ENCODE results near the gene MDC1.

Gene MDC1

DNA sequence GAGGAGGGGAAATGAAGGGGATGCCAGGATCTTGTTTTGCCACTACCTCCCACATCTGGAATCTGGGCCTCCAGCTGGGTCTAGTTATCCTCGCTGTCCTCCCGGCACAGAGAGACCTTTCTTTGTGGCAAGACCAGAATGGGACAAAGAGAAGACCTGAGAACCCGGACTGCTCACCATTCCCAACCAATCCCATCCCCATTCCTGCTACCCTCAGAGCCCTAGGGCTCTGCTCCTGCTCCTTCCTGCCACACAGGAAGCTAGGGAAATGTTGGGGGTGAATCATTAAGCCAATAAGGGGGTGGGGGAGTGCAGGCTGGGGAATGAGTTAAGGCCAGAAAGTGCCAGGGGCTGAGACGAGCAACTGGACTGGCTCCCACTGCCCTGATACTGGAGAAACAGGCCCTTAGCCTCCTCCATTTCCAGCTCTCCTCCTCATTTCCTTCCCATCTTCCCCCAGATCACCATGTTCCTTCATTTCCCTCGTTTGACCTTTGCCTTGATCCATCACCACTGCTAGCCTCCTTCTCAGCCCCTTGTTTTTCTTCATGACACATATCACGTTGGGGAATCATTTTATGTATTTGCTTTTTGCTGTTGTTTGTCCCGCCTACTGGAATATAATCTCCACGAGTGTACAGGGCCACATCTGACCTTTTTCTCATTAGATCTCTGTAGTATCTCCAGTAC lies 31.9 kb upstream of the MDC1 start:
- no peak for DNase-seq (ENCODE audit: low read depth in 3 of 3, low spot score in 1 of 3)

DNA sequence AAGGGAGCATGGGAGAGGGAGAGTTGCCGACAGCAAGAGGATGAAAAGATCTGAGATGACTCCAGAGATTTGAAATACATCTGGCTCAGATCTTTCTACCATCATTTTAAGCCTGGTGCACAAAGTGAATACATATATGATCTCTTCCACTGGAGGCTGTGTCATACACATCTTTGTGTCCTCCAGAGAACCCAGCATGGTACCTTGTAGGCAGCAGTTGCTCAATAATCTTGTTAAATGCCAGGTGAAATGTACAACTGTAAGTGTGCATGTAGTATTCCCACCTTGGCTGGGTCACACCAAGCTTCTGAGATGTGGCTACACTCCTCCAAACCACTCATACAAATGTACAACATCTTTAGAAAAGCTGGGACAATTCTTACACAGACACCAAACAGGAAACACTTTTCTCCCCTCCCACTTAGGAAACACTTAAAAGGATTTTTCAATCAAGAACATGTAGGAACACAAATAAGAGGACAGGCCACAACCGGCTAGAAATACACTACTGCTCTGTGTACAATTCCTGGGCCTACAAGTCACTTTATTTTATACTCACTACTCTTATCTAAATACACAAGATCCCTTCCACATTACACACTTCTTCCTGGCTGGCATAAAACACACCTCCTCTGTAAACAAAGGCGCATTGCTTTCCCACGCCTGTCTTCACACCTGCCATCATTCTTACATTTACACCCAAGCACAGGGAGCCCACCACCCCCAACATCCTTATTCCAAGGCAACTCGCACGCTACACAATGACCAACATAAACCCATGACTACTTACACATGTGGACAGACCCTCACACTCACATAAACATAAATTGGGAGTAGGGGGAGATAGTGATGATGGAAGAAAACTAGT lies 31.1 kb upstream of the MDC1 start:
- DNase-seq (ENCODE audit: low read depth in 3 of 3, low spot score in 1 of 3), result no peak

DNA sequence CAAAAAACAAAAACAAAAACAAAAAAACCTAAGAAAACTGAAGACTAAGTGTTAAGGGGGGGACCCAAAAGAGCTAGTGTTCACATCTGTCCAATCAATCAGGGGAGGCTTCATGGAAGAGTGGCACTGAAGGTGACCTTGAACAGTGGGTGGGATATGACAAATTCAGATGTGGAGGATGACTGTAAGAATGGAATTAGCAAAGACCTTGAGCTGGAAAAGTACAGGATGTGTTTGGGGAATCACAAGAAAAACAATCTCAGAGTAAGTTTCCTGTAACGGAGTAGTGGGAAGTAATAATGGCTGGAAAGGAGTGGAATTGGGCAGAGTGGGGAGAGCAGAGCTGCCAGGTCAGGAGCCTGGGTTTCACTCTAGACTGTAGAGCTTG lies 30.2 kb upstream of the MDC1 start:
- DNase-seq (ENCODE audit: low read depth in 3 of 3, low spot score in 1 of 3), result no peak

DNA sequence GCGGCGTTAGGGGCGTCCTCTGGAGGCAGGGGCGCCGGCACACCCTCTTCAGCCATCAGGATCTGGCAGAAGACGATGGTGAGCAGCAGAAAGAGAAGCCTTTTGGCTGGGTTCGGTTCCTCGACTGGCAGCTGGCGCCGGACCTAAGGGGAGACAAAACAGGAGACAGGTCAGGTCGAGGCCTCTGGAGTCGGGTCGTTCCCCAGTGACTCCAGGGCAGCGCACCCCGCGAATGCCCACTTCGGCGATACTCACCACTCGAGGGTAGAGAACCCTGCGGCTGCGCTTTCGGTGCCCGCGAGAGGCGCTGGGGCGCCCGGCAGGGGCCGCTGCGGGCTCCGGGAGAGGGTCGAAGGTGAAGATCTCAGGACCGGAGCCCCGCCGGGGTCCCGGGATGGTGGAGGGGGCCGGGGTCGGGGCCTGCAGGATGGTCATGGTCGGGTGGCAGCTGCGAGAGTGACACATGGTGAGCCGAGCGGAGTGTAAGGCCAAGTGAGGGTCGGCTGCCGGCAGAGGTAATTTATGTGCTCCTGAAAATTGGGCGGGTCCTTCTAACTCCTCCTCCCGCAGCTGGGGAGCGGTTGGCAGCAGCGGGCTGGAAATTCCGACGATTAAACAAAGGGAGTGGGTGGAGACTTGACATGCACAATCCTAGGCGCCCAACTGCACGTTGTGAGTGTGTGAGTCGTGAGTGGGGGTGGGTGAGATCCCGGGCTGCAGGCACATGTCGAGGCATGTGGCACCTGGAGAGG lies 27.1 kb upstream of the MDC1 start, which contains the start of gene IER3:
Gene IER3 (minus strand): TSS at position 494 of the 752 bp plus-strand sequence. CDS start 29 bp downstream, at position 465.
- DNase-seq (ENCODE audit: low read depth in 3 of 3, low spot score in 1 of 3), result peak in 2 of 3 donors; percentile 59 to 89

DNA sequence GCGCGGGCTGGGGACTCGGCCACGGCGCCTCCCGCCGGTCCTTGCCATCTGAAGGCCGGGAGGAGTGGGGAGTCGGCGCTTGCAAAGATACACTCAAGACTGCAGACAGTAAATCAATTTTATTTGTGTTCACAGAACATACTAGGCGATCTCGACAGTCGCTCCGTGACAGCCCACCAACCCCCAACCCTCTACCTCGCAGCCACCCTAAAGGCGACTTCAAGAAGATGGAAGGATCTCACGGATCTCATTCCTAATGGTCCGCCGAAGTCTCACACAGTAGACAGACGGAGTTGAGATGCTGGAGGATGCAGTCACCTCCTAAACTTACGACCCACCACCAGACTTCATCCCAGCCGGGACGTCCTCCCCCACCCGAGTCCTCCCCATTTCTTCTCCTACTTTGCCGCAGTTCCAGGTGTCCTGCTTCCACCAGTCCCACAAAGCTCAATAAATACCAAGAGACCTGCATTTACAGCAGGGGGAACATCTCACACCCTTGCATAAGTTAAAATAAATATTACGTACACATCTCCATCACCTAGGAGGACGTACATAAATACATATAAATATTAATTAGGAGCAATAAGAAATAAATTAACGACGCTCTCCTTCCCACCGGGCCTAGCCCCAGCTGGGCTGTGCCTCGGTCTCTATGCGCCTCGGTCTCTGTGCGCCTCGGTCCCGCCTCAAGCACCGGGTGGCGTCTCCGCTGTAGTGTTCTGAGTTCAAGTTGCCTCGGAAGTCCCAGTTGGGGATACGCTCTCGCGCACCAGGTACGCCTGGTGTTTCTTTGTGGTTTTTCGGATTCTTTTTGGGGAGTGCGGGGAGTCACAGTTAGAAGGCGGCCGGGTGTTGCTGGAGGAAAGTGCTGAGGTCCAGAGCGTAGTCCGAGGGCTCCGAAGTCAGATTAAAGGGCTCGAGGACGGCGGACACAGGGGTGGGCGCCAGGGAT lies 26.3 kb upstream of the MDC1 start:
- no peak for DNase-seq (ENCODE audit: low read depth in 3 of 3, low spot score in 1 of 3)

DNA sequence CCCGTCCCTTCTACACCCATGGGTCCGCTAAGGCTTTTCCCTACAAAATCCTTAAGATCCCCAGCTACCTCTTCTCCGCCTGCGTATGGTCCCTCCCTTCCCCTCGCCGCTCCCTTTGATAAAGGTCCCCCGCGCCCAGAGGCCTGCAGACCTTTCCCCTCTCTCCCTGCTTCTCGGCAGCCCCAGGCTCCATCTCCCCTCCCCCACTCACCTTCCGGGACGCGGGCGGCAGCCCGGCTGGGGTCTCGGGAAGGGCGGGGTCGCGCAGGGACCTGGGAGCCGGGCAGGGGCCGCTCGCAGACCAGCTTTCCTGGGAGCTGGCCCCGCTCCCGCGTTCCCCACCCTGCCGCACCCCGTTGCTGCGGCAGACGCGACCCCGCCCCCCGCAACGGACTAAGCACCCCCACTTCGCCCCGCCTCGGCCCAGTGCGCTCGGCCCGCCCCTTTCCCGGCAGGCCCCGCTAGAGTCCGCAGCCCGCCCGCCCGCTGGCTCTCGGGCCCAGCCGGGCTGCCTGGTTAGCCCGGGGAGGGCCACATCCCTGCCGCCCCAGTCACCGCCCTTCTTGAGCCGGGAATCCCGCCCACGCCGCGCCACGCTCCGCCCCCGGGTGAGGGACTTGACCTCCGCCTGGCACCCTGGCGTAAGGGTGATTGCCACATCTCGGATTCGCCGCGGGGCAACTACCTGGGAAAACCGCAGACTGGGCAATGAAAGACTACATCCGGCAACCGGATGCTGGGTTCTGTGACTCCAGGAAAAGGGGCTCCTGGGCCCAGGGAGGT lies 25.4 kb upstream of the MDC1 start, which contains the start of gene FLOT1:
Gene FLOT1 (minus strand): TSS at position 372 of the 783 bp plus-strand sequence. CDS start 498 bp downstream, outside the sequence.
- peak; percentile 63 to 90 (median 68) for DNase-seq (ENCODE audit: low read depth in 3 of 3, low spot score in 1 of 3)

DNA sequence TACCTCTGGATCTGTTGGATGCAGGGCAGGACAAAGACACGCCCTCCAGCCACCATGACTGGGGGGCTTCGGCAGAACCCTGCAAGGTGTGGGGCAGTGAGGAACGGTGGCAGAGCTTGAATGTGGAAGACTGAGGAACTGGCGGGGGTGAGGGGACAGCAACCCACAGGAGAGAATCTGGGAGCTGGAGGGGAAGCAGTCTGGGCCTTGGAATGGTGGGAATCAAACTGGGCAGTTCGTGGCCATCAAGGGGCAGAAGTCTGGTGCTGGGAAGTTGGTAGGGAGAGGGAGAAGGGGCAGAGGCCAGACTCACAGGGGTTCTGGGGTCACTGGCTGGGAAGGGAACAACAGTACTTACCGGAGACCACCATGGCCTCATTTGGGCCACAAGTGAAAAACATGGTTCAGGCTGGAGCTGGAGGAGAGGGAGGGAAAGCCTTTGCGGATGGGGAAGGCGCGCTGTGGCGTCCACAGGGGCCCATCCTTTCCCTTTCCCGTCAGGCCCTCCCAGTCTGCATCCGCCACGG lies 24.8 kb upstream of the MDC1 start:
- peak in 1 of 3 donors; percentile 41 for DNase-seq (ENCODE audit: low read depth in 3 of 3, low spot score in 1 of 3)

DNA sequence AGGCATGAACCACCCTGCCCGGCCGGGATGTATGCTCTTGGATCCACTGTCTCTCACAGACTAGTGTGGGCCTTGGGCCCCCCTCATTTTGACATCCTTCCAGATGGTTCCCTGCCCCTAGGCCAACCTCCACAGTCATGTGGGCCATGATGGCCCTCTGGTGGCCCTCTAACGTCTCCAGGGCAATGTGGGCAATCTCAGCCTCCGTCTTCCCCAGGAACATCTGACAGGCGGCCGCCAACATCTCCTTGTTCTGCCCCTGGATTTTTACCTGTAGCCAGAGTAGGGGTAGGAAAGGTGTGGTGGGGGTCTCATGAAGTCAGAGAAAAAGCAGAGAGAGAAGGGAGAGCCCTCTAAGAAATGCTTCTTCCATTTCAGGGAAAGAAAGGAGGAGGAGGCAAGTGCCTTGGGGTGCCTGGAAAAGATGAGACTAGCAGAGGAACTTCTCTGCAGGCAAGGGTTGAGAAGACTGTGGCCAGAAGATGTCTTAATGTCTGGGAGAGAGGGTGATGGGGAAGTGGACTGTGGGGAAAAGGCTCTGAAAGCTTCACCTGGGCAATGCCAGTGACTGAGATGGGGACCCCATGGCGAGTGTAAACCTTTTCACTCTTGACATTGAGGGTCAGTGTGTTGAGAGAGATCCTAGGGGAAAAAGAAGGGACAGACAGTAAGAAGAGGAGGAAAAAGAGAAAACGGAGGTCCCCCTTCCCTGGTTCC lies 24.1 kb upstream of the MDC1 start:
- no peak for DNase-seq (ENCODE audit: low read depth in 3 of 3, low spot score in 1 of 3)

DNA sequence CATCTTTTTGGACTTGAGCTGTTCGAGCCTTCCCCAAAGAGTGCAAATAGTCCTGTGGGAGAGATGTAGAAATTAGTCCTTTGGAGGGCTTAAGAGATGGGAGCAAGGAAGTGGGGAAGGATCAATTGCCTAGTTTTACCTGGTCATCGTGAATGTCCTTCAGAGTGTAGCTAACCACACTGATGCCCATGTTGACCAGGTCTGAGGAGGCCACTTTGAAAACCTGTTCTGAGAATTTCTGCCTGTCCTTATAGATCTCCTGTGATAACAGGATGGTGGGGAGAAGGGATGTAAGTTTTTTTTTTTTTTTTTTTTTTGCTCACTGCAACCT lies 23.4 kb upstream of the MDC1 start:
- no peak for DNase-seq (ENCODE audit: low read depth in 3 of 3, low spot score in 1 of 3)

DNA sequence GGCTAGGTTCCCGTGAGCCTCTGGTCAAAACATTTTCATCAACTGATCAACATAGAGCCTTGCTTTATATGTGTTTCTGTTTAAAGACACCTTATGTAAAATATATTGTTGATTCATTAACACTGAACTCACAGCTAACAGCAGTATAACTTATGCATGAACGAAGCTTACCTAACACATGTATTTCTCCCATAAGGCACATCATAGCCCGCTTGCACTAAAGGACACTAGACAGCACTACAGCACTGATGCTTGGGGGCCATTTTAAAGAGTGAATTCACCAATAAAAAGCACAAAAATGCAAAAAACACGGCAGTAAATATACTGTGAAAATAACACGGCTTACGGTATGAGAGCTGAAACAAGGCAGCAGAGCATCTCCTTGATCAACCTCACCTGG lies 21.5 kb upstream of the MDC1 start:
- DNase-seq (ENCODE audit: low read depth in 3 of 3, low spot score in 1 of 3), result no peak

DNA sequence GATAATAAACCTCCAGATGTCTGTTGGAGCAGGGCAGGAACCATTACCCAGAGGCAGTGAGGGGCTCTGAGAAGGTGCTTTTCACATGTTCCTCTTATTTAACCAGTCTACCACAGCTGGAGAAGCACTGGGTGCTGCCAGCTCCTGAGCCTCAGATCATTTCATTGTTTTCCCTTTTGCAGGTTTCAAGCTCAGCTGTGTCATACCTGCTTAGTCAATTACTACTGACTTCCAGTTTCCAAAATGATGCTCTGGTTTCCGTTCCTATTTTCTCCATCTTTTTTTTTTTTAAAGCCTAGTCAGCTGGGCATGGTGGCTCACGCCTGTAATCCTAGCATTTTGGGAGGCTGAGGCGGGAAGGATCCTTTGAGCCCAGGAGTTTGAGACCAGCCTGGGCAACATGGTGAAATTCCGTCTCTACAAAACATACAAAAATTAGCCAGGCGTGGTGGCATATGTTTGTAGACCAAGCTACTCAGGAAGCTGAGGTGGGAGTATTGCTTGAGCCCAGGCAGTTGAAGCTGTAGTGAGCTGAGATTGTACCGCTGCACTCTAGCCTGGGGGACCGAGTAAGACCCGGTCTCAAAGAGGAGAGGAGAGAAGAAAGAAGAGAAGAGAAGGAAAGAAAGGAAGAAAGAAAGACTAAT lies 18.7 kb upstream of the MDC1 start:
- DNase-seq (ENCODE audit: low read depth in 3 of 3, low spot score in 1 of 3), result no peak

DNA sequence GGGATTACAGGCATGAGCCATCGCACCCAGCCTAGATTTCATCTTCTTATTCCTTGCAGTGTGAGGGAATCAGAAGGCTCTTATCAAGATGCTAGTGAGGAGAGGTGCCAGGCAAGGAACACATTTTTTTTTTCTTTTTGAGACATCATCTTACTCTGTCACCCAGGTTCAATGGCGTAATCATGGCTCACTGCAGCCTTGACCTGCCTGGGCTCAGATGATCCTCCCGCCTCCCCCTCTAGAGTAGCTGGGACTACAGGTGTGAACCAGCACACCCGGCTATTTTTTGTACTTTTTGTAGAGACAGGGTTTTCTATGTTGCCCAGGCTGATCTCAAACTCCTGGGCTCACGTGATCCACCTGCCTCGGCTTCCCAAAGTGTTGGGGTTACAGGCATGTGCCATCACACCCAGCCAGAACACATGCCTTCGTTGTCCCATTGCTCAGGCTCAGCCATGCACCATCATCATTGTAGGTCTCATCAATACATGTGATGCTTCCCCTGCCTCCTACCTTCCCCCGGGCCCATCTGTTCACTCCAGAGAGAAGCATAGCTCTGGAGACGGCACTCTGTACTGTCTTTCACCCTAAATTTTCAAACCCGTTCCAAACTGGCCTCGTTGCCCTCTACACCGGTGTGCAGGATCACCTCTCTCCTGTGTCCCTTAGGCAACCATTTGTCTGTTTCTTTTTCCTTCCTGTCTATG lies 15.3 kb upstream of the MDC1 start:
- no peak for DNase-seq (ENCODE audit: low read depth in 3 of 3, low spot score in 1 of 3)

DNA sequence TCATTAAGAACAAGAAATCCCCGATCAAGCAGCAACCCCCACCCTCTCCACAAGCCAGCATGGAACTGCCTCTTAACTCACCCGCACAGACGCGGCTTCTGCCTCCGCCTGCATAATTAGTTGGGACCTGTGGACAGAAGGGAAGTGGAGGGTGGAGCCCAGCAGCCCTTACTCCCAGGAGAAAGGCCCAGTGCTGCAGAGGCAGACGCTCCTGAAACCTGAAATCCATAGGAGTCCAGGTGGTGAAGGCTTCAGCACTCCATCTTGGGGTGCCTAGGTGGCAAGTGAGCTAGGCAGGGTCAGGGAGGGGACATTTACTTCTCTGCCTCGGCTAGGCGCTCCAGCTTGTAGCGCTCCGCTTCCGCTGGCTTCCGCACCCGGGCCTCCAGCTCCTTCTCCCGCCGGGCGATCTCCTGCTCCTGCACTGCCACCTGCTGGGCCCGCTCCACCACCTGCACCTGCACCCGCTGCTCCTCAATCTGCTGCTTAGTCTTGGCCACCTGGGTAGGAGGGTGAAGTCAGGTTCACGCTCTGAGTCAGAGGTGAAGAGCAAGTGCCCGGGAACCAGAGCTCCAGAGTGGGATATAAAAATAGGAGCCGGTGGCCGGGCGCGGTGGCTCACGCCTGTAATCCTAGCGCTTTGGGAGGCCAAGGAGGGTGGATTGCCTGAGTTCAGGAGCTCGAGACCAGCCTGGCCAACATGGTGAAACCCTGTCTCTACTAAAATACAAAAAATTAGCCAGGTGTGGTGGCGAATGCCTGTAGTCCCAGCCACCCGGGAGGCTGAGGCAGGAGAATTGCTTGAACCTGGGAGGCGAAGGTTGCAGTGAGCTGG lies 13.7 kb upstream of the MDC1 start:
- peak; percentile 65 to 75 (median 73) for DNase-seq (ENCODE audit: low read depth in 3 of 3, low spot score in 1 of 3)

DNA sequence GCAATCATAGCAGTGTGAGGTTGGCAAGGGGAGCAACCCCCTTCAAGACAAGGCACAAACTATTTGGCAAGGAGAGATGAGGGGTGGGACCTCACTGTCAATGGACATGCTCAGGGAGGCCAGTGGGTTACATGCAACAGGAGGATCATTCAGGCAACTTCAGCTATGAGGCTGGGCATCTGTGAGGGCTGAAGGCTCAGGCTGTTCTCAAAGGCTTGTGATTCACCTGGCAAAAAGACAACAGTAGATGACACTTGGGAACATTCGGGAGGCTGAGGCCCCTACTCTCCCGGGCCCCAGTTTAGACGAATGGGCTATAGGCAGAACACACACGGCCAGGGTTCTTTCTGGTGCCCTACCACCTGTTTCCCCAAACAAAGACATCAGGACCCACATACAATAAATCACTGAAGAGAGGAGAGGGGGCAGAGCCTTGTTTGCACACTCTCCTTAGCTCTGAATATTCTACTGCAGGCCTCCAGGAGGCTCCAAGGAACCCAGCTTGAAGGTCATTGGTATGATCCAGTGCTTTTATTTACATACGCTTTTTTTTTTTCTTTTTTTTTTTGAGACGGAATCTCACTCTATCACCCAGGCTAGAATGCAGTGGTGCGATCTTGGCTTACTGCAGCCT lies 11.0 kb upstream of the MDC1 start:
- no peak for DNase-seq (ENCODE audit: low read depth in 3 of 3, low spot score in 1 of 3)

DNA sequence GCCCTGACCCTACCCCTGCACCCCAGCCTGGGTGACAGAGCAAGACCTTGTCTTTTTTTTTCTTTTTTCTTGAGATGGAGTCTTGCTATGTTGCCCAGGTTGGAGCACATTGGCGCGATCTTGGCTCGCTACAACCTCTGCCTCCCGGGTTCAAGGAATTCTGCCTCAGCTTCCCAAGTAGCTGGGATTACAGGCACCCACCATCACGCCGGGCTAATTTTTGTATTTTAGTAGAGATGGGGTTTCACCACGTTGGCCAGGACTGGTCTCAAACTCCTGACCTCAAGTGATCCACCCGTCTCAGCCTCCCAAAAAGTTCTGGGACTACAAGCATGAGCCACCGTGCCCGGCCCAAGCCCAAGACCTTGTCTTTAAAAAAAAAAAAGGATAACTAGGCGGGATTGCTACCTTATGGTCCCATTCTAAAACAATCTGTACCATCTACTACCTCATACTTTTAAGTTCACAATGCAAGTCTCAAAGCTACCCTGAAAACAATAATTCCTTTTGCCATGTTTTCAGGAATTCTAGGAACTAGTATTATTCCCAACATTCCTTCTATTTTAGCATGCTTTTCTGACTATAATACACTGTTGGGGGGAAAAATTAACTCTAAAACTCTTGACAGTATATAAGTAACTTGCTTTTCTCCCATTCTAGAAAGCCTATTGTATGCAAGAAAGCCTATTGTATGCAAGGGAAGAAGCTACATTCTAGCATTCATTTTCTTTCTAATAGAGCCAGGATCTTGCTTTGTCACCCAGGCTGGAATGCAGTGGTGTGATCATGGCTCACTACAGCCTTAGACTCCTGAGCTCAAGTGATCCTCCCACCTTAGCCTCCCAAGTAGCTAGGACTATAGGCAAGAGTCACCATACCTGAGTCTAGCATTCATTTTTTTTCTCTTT lies 9.7 kb upstream of the MDC1 start:
- no peak for DNase-seq (ENCODE audit: low read depth in 3 of 3, low spot score in 1 of 3)

All from stimulated activated CD4-positive, alpha-beta T cell treated with anti-CD3 and anti-CD28 coated beads, TNF-alpha, amount 100 ng/mL, for 1 hour (primary cell).